Measurements from ENCODE around the gene LPP.

Gene LPP

GRCh38 chr3:188814581-188814980 is 660.6 kb downstream of the LPP start:
- Histone ChIP-seq H4K8ac (ENCODE audit: low read depth, low read length) (no peak overlapping the region), H3K4me1 (ENCODE audit: control insufficient read depth, low read depth, low read length) (no peaks in the 10 kb centered on the region), H4K5ac (ENCODE audit: low read length) (no peak overlapping the region), H2BK15ac (replicated peaks; ENCODE audit: low read depth) (no peak overlapping the region), H3K4me2 (ENCODE audit: low read length) (no peak overlapping the region), H3K27ac (ENCODE audit: low read depth, low read length) (no peak overlapping the region), H3K18ac (ENCODE audit: low read length) (no peak overlapping the region), H3K27me3 (ENCODE audit: insufficient read depth, low read length, poor library complexity) (no peaks in the 10 kb centered on the region), H2AK5ac (ENCODE audit: low read length) (no peak overlapping the region), H2BK5ac (ENCODE audit: low read length) (no peak overlapping the region), H3K4ac (ENCODE audit: low read depth, low read length) (no peak overlapping the region), H3K23ac (ENCODE audit: low read length) (no peak overlapping the region), H3K79me1 (ENCODE audit: low read length) (no peaks in the 10 kb centered on the region), H3K56ac (ENCODE audit: low read length) (no peak overlapping the region), H3K9ac (ENCODE audit: low read length) (no peak overlapping the region), H3K36me3 (ENCODE audit: control insufficient read depth, insufficient read depth, low read length) (no peaks in the 10 kb centered on the region), H3K4me3 (ENCODE audit: low read length) (no peak overlapping the region), H2BK120ac (ENCODE audit: low read depth, low read length) (no peak overlapping the region), H3K79me2 (ENCODE audit: control insufficient read depth, insufficient read depth, low read length) (no peaks in the 10 kb centered on the region)
- no CpG with 5 or more reads among the region's 2 CpGs for WGBS (ENCODE audit: extremely low coverage, insufficient coverage, low lambda C conversion rate)
- DNase-seq: no peak

- no peak overlapping the region for H3K4ac ChIP-seq (ENCODE audit: low read depth, low read length)
- H3K79me2 ChIP-seq (ENCODE audit: control insufficient read depth, insufficient read depth, low read length): no peaks in the 10 kb centered on the region
- H3K18ac ChIP-seq (ENCODE audit: low read length): no peak overlapping the region
- no peak overlapping the region for H4K8ac ChIP-seq (ENCODE audit: low read depth, low read length)
- no peak overlapping the region for H2AK5ac ChIP-seq (ENCODE audit: low read length)
- no peak overlapping the region for H2BK120ac ChIP-seq (ENCODE audit: low read depth, low read length)
- no peak overlapping the region for H3K23ac ChIP-seq (ENCODE audit: low read length)
- DNase-seq: peak; percentile 23
- H3K4me1 ChIP-seq (ENCODE audit: control insufficient read depth, low read depth, low read length): no peaks in the 10 kb centered on the region
- no peak overlapping the region for H3K27ac ChIP-seq (ENCODE audit: low read depth, low read length)
- no peak overlapping the region for H2BK15ac ChIP-seq (replicated peaks; ENCODE audit: low read depth)
- no peak overlapping the region for H3K4me2 ChIP-seq (ENCODE audit: low read length)
- H3K4me3 ChIP-seq (ENCODE audit: low read length): no peak overlapping the region
- no CpG with 5 or more reads among the region's 7 CpGs for WGBS (ENCODE audit: extremely low coverage, insufficient coverage, low lambda C conversion rate)
- no peak overlapping the region for H3K56ac ChIP-seq (ENCODE audit: low read length)
- no peak overlapping the region for H2BK5ac ChIP-seq (ENCODE audit: low read length)
- no peak overlapping the region for H4K5ac ChIP-seq (ENCODE audit: low read length)
- no peak overlapping the region for H3K9ac ChIP-seq (ENCODE audit: low read length)
- H3K36me3 ChIP-seq (ENCODE audit: control insufficient read depth, insufficient read depth, low read length): no peaks in the 10 kb centered on the region
- H3K79me1 ChIP-seq (ENCODE audit: low read length): no peaks in the 10 kb centered on the region
- H3K27me3 ChIP-seq (ENCODE audit: insufficient read depth, low read length, poor library complexity): no peaks in the 10 kb centered on the region
Measured at GRCh38 chr3:188817103-188817934, 663.4 kb downstream of the LPP start.

GRCh38 chr3:188817935-188818269 is 663.9 kb downstream of the LPP start:
- Histone ChIP-seq H3K4me3 (ENCODE audit: low read length) (no peak overlapping the region), H2BK120ac (ENCODE audit: low read depth, low read length) (no peak overlapping the region), H3K9ac (ENCODE audit: low read length) (no peak overlapping the region), H3K27me3 (ENCODE audit: insufficient read depth, low read length, poor library complexity) (no peaks in the 10 kb centered on the region), H3K4ac (ENCODE audit: low read depth, low read length) (no peak overlapping the region), H4K5ac (ENCODE audit: low read length) (no peak overlapping the region), H3K4me1 (ENCODE audit: control insufficient read depth, low read depth, low read length) (no peaks in the 10 kb centered on the region), H2AK5ac (ENCODE audit: low read length) (no peak overlapping the region), H3K18ac (ENCODE audit: low read length) (no peak overlapping the region), H3K4me2 (ENCODE audit: low read length) (no peak overlapping the region), H3K79me1 (ENCODE audit: low read length) (no peaks in the 10 kb centered on the region), H4K8ac (ENCODE audit: low read depth, low read length) (no peak overlapping the region), H3K56ac (ENCODE audit: low read length) (no peak overlapping the region), H3K36me3 (ENCODE audit: control insufficient read depth, insufficient read depth, low read length) (no peaks in the 10 kb centered on the region), H3K23ac (ENCODE audit: low read length) (no peak overlapping the region), H3K79me2 (ENCODE audit: control insufficient read depth, insufficient read depth, low read length) (no peaks in the 10 kb centered on the region), H2BK15ac (replicated peaks; ENCODE audit: low read depth) (no peak overlapping the region), H3K27ac (ENCODE audit: low read depth, low read length) (no peak overlapping the region), H2BK5ac (ENCODE audit: low read length) (no peak overlapping the region)
- WGBS (ENCODE audit: extremely low coverage, insufficient coverage, low lambda C conversion rate): no CpG with 5 or more reads among the region's 3 CpGs
- no peak for DNase-seq

GRCh38 chr3:188818282-188818681 is 664.3 kb downstream of the LPP start:
- Histone ChIP-seq H3K36me3 (ENCODE audit: control insufficient read depth, insufficient read depth, low read length) (no peaks in the 10 kb centered on the region), H3K9ac (ENCODE audit: low read length) (no peak overlapping the region), H4K5ac (ENCODE audit: low read length) (no peak overlapping the region), H3K27me3 (ENCODE audit: insufficient read depth, low read length, poor library complexity) (no peaks in the 10 kb centered on the region), H2BK15ac (replicated peaks; ENCODE audit: low read depth) (no peak overlapping the region), H3K18ac (ENCODE audit: low read length) (no peak overlapping the region), H2BK120ac (ENCODE audit: low read depth, low read length) (no peak overlapping the region), H4K8ac (ENCODE audit: low read depth, low read length) (no peak overlapping the region), H3K4me2 (ENCODE audit: low read length) (no peak overlapping the region), H3K79me1 (ENCODE audit: low read length) (no peaks in the 10 kb centered on the region), H3K4me1 (ENCODE audit: control insufficient read depth, low read depth, low read length) (no peaks in the 10 kb centered on the region), H3K56ac (ENCODE audit: low read length) (no peak overlapping the region), H3K27ac (ENCODE audit: low read depth, low read length) (no peak overlapping the region), H2AK5ac (ENCODE audit: low read length) (no peak overlapping the region), H2BK5ac (ENCODE audit: low read length) (no peak overlapping the region), H3K79me2 (ENCODE audit: control insufficient read depth, insufficient read depth, low read length) (no peaks in the 10 kb centered on the region), H3K4me3 (ENCODE audit: low read length) (no peak overlapping the region), H3K23ac (ENCODE audit: low read length) (no peak overlapping the region), H3K4ac (ENCODE audit: low read depth, low read length) (no peak overlapping the region)
- DNase-seq: no peak
- no CpG with 5 or more reads among the region's 2 CpGs for WGBS (ENCODE audit: extremely low coverage, insufficient coverage, low lambda C conversion rate)

- H2BK15ac ChIP-seq (replicated peaks; ENCODE audit: low read depth): no peak overlapping the region
- H3K4me2 ChIP-seq (ENCODE audit: low read length): no peak overlapping the region
- no peak for DNase-seq
- no peak overlapping the region for H3K18ac ChIP-seq (ENCODE audit: low read length)
- no peak overlapping the region for H3K23ac ChIP-seq (ENCODE audit: low read length)
- no peak overlapping the region for H3K27ac ChIP-seq (ENCODE audit: low read depth, low read length)
- no peak overlapping the region for H2BK5ac ChIP-seq (ENCODE audit: low read length)
- H3K4ac ChIP-seq (ENCODE audit: low read depth, low read length): no peak overlapping the region
- H4K5ac ChIP-seq (ENCODE audit: low read length): no peak overlapping the region
- no peak overlapping the region for H4K8ac ChIP-seq (ENCODE audit: low read depth, low read length)
- H2AK5ac ChIP-seq (ENCODE audit: low read length): no peak overlapping the region
- H3K79me1 ChIP-seq (ENCODE audit: low read length): no peaks in the 10 kb centered on the region
- H3K4me1 ChIP-seq (ENCODE audit: control insufficient read depth, low read depth, low read length): no peaks in the 10 kb centered on the region
- H3K79me2 ChIP-seq (ENCODE audit: control insufficient read depth, insufficient read depth, low read length): no peaks in the 10 kb centered on the region
- H3K36me3 ChIP-seq (ENCODE audit: control insufficient read depth, insufficient read depth, low read length): no peaks in the 10 kb centered on the region
- H3K56ac ChIP-seq (ENCODE audit: low read length): no peak overlapping the region
- H3K4me3 ChIP-seq (ENCODE audit: low read length): no peak overlapping the region
- H2BK120ac ChIP-seq (ENCODE audit: low read depth, low read length): no peak overlapping the region
- H3K27me3 ChIP-seq (ENCODE audit: insufficient read depth, low read length, poor library complexity): no peaks in the 10 kb centered on the region
- WGBS (ENCODE audit: extremely low coverage, insufficient coverage, low lambda C conversion rate): no CpG with 5 or more reads among the region's 1 CpG
- H3K9ac ChIP-seq (ENCODE audit: low read length): no peak overlapping the region
Measured at GRCh38 chr3:188819939-188820338, 666.0 kb downstream of the LPP start.

GRCh38 chr3:188822004-188822403 is 668.0 kb downstream of the LPP start:
- no peak overlapping the region for H4K5ac ChIP-seq (ENCODE audit: low read length)
- H3K4me1 ChIP-seq (ENCODE audit: control insufficient read depth, low read depth, low read length): no peaks in the 10 kb centered on the region
- no peak overlapping the region for H3K4me3 ChIP-seq (ENCODE audit: low read length)
- no peak overlapping the region for H3K4me2 ChIP-seq (ENCODE audit: low read length)
- no peaks in the 10 kb centered on the region for H3K79me1 ChIP-seq (ENCODE audit: low read length)
- no peak overlapping the region for H2AK5ac ChIP-seq (ENCODE audit: low read length)
- no peak overlapping the region for H4K8ac ChIP-seq (ENCODE audit: low read depth, low read length)
- H3K18ac ChIP-seq (ENCODE audit: low read length): no peak overlapping the region
- no peak overlapping the region for H3K9ac ChIP-seq (ENCODE audit: low read length)
- no peak overlapping the region for H2BK15ac ChIP-seq (replicated peaks; ENCODE audit: low read depth)
- DNase-seq: no peak
- H3K4ac ChIP-seq (ENCODE audit: low read depth, low read length): no peak overlapping the region
- no CpG with 5 or more reads among the region's 4 CpGs for WGBS (ENCODE audit: extremely low coverage, insufficient coverage, low lambda C conversion rate)
- no peaks in the 10 kb centered on the region for H3K27me3 ChIP-seq (ENCODE audit: insufficient read depth, low read length, poor library complexity)
- no peaks in the 10 kb centered on the region for H3K79me2 ChIP-seq (ENCODE audit: control insufficient read depth, insufficient read depth, low read length)
- H3K27ac ChIP-seq (ENCODE audit: low read depth, low read length): no peak overlapping the region
- no peak overlapping the region for H3K56ac ChIP-seq (ENCODE audit: low read length)
- H3K23ac ChIP-seq (ENCODE audit: low read length): no peak overlapping the region
- H2BK120ac ChIP-seq (ENCODE audit: low read depth, low read length): no peak overlapping the region
- H2BK5ac ChIP-seq (ENCODE audit: low read length): no peak overlapping the region
- H3K36me3 ChIP-seq (ENCODE audit: control insufficient read depth, insufficient read depth, low read length): no peaks in the 10 kb centered on the region
